ENCODE measurements around the gene LSS.

LSS gene

DNA sequence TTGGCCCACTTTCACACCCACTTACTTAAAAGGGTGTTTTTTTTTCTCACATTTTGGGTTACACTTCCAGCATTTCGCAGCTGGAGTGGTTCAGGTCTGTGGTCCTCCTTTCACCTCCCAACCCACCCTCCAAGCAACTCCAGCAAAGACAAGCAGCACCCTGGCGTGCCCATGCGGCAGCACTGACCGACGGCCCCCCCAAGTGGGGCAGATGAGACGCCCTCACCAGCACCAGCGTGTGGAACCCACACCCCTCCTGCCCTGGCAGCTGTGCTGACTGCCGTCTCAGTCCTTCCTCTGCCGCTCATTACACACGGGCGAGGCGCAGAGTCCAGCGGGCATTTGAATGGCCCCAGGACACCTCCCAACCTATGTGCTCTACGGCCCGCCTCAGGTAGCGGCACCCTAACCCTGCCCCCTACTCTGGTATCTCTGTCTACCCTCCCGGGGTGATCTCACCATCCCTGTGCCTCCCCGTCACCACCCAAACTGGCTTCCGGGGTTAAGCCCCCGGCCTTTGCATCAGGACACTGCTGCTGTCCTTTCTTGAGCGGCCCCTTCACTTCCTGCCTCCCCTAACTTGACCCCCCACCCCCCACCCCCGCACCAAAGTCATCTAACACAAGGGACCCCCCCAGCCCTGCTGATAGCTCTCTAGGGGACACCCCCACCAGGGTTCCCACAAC is 10.9 kb downstream of the LSS start:
- no peak for DNase-seq

DNA sequence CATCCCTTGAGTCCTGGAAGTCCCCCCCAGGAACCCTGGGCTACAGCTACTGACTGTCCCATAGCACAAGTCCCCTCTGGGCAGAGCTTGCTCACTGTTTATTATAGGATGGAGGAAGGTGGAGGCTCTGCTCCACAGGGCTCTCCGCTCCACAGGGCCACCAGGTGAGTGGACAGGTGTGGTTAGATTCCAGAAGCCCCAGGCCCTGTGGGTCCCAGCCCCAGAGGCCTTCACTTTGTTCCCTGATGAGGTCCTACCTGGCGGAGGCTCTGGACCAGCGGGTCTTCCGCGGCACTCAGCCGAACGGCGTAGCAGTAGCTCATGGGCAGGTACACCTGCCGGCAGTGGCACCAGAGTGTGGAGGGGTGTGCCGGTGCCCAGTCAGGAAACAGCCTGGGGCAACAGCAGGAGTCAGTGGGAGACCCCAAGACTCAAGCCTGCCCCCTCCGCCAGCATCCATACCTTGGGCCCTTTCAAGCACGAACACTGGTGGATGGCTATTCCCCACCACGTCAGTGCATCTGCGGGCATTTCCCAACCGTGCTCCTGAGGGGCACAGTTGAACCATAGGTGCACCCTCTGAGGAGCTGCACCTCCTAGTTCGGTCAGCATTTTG is 12.3 kb downstream of the LSS start:
- DNase-seq = no peak

DNA sequence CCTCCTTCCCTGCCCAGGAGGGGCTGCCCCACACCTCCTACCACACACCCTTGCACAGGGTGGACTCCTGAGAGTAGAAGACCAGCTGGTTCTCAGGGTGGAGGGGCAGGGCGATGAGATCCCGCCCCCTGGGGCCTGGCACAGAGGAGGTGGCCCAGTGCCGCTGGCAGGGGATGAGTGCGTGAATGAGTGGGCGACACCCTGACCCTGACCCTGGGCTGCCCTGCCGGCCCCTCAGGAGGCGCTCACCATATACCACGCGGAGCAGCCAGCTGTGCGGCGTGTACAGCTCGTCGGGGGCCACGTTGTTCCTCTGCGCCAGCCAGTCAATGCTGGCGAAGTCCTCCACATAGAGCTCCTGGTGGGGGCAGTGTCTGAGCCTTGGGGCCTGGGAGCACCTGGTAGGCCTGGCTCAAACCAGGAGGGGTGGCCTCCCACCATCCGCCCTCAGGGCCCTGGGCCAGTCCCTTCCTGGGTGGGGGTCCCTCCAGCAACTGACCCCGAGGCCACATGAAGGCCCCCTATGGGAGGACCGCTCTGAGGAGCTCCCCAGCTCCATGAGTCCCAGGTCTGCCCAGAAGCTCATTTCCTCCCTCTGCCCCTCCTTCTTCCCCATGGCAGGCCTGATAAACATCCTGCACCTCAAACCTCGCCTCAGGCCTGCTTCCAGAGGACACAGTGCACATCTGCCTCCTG is 13.0 kb downstream of the LSS start:
- DNase-seq = no peak

DNA sequence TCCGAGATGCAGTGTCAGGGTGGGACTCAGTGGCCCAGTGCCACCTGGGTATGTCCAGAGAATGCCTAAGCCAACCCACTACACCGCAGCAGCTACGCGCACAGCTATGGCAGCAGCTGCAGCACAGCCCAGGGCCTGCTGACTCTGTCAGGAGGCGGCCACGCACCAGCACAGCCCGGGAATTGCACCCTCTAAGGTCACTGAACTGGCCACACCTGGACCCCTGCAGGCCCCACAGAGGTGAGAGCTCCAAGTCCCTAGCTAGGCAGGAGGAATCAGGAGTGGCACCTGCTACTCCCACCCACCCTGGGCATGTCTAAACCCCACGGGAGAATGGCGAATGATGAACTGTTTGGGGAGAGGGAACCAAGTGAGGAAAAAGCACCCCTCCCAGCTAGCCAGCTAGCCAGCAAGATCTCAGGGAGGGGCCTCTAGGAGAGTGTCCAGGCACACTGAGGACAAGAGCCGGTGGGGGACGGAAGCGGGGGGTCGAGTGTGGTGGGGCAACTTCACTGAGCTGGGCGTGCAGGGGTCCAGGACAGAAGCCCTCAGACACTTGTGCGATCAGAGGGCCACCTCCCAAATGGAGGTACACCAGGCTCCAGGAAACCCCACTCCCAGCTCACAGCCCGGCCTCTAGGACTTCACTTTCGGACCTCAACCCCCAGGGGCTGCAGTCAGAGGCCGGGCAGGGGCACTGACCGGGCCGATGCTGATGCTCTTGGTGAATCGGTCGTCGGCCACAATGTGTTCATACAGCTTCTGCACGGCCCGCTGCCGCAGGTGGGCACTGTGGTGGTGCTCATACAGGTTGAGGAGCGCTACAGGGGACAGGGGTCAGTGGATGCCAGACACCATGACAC is 13.9 kb downstream of the LSS start:
- DNase-seq = no peak

DNA sequence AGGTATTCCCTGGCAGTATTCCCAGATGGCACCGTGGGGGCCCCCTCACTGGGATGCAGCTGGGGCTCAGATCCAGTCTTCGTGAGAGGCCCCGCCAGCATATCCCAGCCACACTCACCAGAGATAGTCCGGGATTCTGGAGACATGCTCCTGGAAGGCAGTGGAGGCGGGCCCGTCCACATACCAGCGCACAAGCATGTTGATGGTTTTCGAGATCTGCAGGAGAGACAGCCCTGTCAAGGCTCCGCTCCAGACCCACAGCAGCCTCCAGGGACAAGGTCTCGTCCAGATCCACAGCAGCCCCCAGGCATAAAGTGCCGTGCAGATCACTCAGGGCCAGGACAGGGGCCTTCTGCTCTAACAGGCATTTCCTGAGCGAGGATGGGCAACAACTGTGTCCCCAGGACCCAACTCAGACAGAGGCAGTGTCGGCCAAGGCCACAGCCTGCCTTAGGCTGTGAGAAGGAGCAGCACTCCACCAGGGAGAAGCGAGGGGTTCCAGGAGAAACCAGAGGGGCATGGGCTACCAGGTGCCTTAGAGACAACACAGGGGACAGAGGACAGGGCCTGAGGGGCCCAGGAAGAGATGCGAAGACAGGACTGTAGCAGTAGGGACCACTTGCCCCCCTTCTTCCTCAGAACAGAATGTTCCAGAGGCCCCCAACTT is 14.8 kb downstream of the LSS start:
- no peak for DNase-seq

DNA sequence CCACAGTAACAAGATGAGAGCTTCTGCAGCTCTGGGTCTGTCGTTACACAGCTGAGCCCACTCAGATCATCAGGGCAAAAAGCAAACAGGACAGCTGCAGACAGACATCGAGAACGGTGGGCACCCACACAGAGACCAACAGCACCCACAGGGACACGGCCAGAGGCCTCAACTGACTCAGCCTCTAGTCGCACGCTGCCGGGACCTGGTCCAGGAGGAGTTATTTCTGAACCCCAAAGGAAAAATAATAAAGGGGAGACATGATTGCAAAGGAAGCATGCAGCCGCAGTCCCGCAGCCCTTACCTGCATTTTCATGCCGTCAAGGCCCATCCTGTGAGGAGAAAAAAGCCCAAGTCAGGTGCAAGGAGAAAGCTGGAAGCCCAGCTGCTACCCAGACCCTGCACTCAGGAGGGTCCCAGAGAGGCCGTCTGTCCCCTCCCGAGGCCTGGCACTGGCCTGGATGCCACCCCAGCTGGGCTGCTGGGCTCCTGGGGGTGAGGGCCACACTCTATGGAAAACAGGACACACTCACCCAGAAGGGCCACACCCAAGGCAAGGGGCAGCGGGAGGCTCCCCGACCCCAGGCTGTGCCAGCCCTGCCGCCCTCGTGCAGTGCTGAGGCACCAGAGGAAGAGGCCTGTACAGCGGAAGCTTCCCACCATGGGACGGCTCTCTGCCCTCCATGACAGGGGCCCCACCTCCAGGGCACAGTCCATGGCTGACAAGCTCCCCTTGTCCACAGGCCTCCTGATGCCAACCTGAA is 15.7 kb downstream of the LSS start:
- no peak for DNase-seq

DNA sequence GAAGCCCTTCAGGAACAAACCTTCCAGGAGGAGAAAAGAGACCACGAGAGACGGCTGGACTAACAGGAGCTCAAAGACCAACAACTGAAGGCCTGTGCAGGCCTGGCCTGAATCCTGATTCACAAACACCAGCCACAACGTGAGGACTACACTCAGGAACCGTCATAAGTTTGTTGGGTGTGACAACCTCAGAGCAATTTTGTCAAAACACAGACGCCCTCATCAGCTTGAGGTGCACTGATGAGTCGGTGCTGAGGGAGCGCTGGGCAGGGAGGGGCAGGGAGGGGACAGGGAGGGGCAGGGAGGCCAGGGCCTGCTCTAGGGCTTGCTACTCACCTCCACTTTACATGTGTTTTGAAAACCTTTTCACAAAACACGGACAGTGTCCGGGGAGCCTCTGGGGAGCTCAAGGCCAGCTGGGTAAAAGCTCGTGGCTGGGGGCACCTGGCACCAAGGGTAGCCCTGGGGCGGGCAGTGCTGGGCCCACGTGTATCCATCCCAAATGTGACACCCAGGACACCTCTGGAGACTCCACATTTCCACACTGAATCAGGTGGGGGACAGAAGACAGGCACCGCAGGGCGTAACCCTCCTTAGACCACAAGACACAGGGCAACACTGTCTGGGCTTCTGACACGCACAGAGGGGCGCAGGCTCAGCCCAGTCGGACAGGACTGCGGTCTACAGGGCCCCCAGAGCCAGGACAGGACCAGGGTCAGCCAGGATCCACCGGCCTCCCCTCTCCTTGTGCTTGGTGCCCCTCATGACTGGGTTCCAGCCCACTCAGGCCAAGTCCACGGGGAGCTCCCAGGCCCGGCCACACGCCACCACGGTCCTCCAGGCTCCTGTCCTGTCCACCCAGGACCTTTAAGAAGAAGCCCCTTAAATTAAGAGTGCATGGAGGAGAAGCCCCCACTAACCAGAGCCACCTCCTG is 16.5 kb downstream of the LSS start:
- no peak for DNase-seq

DNA sequence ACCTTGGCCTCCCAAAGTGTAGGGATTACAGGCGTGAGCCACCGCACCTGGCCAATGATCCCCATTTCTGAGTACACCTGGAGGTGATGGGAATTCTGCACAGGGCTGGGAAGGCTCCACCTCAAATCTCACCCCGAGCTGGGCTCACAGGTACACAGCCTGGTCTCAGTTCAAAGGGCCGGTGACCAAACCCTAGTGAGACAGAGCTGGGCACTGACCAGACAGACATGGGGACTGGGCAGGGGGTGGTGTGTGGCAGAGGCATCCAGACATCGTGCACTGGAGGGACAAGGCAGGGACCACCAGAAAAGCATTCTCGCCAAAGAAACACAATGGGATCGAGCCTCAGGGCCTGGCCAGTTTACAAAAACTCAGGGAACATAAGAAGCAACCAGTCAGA is 17.2 kb downstream of the LSS start:
- DNase-seq = no peak

DNA sequence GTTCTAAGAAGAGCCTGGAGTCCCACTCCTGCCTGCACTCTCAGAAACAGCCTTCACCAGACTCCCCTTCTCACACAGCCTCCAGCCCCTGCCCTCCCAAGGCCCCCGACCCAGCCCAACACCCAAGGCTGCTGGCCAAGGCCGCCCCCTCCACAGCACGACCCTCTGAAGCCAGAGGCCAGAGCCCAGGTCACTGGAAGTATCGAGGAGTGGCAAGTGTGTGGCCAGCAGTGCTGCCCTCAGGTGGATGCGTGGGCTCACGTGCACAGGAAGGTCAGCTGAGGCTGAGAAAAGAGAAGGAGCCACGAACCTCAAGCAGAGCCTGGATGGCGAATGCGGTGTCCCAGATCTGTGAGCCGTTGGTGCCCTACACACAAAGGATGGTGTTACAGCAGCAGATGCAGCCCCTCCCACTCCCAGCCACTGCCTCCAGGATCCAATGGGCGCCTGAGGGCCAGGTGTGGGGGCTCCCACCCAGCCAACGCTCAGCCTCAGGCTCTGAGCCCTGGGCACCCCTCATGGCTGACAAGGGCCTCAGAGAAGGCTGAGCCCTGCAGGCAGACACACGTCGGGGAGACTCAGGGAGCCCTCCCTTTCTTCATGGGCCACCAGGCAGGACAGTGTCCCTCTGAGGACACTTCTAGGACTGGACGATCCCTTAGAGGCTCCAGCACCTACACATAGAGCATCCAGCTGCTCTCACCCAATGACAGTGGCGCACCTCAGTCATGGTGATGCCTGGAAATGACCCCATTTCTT is 18.0 kb downstream of the LSS start:
- no peak for DNase-seq

DNA sequence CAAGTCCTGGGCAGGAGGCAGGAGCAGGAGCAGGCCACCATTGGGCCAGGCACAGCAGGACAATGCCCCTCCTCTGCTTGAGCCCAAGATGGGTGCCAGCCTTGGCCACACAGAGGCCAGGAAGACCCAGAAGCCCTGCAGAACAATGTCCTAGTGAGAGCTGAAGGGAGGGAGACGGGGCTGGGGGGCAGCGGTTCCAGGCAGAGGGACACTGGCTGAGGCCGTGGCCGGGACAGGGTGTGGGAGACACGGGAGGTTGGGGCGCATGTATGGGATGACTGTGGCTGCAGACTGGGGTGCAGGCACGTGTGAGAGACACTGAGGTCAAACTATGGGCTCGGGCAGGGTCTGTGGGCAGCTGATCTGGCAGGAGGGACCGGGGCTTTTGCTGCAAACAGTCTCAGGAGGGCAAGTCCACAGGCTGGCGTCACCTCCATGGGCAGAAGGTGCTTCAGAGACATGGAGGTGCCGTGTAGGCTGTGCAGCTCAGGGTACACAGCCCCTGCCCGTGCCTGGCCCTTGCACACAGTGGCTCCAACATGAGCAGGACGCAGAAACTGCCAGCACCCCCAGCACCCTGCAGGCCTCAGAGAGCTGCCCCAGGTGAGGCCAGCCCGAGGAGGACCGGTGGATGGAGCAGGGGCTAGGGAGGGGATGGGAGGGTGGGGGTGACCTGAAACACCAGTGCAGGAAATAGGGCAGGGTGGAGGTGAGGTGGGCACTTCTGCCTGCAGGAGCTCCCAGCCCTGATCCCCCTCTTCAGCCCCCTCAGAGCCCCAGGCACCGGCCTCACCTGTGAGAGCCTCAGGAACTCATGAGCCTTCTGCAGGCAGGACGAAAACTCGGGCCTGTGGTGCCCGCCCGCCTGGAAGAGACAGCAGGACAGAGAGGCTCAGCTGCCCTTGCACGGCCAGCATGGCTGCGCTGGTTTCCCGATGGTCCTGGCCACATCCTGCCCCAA is 19.5 kb downstream of the LSS start:
- no peak for DNase-seq

DNA sequence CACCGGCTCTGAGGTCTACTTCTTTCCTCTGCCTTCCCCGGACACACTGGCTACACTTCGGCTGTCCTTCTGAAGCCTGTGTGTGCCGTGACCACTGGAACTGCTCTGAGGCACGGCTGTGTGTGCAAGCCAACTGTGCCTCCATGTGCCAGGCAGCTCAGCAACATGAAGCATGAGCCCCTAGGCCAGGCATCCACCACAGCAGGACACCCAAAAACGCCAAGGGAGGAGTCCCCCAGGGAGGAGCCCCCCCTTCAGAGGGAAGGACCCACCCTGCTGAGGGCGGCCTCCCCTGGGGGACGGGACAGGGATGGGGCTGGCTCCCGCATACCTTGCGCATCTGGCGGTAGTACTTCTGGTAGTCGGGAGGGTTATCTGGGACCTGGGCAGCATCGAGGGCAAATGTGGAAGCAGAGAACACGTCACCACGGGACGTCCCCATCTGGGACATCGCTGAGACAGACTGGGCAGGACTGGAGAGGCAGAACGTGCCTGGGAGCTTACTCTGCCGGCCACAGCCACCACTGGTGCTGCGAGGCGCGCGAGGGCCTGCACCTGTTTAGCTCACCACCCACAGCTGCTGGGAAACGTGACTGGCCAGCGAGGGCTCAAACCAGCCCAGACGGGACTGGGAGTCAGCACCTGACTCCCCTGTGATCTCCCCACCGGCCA is 20.5 kb downstream of the LSS start:
- no peak for DNase-seq

DNA sequence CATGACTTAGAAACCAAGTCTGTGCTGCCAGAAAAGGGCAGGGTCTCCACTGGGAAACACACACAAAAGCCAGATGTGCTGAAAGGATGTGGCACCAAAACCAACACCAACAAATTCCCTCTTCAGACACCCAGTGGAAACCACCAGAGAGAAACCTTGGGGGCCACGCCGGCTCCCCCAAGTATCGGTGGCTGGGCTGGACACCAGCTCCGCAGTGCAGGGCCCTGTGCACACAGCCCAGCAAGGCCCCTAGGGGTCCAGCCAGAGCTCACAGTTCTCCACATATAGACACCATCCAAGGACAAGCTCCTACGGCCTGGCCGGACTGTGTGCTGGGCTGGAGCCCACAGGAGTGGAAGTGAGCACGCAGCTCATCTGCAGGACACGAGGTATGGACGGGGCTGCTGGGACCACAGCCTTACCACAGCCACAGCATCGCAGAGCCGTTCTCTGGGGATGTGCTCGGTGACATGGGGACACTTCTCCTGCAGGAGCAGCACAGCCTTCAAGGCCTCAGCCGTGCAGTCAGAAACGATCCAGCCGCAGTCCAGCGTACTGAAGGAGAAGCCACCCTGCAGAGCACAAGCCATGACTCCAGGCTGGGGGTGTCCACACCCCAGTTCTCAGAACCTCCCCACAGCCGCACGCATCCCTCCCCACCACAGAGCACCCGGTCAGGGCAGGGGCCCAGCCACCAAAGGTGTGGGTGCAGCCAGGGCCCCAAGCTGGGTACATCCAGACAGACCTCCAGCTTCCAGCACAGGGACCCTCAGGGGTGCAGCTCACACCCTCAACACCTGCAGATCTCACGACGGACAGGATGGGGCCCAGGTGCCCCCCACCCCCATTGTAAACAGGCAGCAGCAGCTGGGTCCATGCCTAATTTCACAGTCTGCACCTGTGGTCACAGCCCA is 21.3 kb downstream of the LSS start:
- DNase-seq = no peak

DNA sequence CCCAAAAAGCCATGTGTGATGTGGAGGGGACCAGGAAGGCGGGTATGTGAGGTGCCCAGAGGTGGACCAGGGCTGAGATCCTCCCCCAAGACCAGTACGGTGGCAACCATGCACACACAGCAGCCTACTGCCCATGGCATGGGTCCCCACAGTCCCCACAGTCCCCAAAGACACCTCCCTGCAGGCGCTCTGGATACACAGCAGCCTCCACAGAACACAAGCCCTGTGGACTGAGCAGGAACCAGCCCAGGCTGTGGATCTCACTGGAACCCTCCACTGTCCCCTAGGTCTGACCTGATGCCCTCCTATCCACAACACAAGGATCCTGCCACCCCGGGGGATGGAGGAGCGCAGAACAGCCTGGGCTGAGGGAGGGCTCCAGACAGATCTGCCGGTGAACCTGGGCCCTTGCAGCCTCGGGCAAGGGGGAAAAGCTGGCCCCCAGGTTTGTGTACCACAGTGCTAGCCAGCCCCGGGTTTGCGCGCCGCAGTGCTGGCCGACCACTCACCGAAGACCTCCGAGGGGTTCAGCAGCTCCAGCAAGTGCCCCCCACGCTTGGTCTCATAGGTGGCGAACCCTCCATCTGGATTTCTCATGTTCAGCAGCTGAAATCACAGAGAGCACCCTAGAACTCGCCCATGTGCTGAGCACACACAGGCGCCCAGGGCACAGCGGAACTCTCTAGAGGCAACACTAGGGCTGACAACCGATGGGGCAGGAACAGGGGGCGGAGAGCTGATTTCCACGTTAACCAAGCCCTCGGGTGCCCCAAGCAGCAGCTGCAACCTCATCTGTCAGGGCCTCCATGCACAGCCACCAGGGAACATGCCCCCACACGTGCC is 22.2 kb downstream of the LSS start:
- no peak for DNase-seq

DNA sequence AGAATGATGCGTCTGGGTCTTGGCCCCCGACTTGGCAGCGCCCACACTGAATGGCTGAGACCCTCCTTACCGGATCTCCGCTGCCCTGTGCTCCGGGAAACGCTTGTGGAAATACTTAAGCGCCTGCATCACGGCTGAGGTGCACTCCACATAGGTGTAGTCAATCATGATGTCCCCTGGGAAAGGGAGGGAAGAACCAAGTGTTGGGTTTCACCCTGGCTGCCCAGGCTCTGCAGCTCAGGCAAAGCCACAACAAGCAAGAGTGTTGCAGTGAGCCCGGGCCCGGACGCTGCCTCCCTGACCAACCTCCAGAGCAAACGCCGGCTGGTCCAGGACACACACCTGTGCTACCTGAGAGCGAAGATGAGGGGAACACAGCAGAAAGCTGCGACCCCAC is 22.8 kb downstream of the LSS start:
- no peak for DNase-seq

DNA sequence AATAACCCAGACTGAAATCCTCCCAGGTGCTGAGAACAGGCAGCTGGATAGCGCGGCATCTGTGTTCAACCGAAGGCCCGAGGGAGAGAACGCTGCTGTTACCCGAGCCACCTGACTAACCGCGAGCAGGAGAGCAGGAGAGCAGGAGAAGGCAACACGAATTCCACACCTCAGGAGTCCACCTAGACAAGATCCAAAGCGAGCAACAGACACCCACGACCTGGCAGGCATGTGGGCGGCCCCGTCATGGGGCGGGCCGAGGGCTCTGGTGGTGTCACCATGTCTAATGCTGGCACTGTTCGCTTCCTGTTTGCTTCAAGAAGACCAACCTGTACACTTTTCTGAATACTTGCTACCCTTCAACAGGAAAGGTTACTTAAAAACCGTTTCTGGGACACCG is 23.4 kb downstream of the LSS start:
- no peak for DNase-seq

DNA sequence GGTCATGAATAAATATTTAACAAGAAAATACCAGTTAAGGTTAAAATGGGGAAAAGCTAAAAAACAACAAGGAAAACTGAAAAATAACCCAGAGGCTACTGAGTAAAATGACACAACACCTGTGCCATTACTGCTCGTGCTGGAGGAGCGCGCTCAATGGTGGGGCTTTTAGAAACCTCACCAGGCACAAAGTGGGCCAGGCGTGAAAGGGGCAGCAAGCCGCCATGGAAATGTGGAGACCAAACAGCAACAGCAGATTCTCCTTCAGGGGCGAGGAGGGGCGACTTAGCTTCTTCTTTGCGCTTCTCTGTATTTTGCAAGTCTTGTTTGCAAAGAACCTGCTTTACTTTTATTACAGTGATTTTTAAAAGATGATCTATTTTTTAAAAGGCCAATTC is 25.4 kb downstream of the LSS start:
- DNase-seq = no peak
